Brain microvascular endothelial cell (primary cell): Measurements from ENCODE around the gene CLDN5.

Source experiments
- DNase-seq: peaks from one replicate; pipeline ENCODE4 v3.0.0-alpha.2; 2020
- H3K27ac ChIP-seq: fragments of 250-450 bp; sonication (Bioruptor Pico); 2 replicates; pipeline ENCODE4 v1.5.1; 2020; ENCODE audit warnings: mild to moderate bottlenecking, moderate library complexity
- H3K27me3 ChIP-seq: fragments of 250-450 bp; sonication (Bioruptor Pico); replicated peaks from 2 replicates; pipeline ENCODE4 v1.5.1; 2020; ENCODE audit warnings: mild to moderate bottlenecking
- H3K36me3 ChIP-seq: fragments of 250-450 bp; sonication (Bioruptor Pico); replicated peaks from 2 replicates; pipeline ENCODE4 v1.5.1; 2020; ENCODE audit warnings: mild to moderate bottlenecking
- H3K4me3 ChIP-seq: 2 replicates; pipeline ENCODE4 v1.5.1; 2011; ENCODE audit warnings: low read depth, mild to moderate bottlenecking, control low read depth, low read length, moderate library complexity
- in situ Hi-C: cut with HindIII; loops from 2 replicates; pipeline ENCODE4 v1.10.0; 2017; ENCODE audit warnings: low sequenced_read_pairs, low pct_ligation_motif_present
- TF ChIP-seq, protein P1 (sequence below): IDR thresholded peaks from 2 replicates; pipeline ENCODE4 v1.5.1; 2011; ENCODE audit warnings: low read depth, mild to moderate bottlenecking, moderate library complexity, low read length, control low read depth, inconsistent platforms; ENCODE audit errors: missing control alignments

Gene CLDN5

GRCh38 chr22:19495562-19496323 lies 28.5 kb downstream of the CLDN5 start:
- no peak overlapping the region for H3K4me3 ChIP-seq
- no peaks in the 10 kb centered on the region for H3K36me3 ChIP-seq
- TF ChIP-seq, protein P1, sequence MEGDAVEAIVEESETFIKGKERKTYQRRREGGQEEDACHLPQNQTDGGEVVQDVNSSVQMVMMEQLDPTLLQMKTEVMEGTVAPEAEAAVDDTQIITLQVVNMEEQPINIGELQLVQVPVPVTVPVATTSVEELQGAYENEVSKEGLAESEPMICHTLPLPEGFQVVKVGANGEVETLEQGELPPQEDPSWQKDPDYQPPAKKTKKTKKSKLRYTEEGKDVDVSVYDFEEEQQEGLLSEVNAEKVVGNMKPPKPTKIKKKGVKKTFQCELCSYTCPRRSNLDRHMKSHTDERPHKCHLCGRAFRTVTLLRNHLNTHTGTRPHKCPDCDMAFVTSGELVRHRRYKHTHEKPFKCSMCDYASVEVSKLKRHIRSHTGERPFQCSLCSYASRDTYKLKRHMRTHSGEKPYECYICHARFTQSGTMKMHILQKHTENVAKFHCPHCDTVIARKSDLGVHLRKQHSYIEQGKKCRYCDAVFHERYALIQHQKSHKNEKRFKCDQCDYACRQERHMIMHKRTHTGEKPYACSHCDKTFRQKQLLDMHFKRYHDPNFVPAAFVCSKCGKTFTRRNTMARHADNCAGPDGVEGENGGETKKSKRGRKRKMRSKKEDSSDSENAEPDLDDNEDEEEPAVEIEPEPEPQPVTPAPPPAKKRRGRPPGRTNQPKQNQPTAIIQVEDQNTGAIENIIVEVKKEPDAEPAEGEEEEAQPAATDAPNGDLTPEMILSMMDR: peak; percentile 33
- H3K27ac ChIP-seq: no peak overlapping the region
- no peaks in the 10 kb centered on the region for H3K27me3 ChIP-seq
- DNase-seq: peak; percentile 24
- in situ Hi-C loops: no loop called here

DNA sequence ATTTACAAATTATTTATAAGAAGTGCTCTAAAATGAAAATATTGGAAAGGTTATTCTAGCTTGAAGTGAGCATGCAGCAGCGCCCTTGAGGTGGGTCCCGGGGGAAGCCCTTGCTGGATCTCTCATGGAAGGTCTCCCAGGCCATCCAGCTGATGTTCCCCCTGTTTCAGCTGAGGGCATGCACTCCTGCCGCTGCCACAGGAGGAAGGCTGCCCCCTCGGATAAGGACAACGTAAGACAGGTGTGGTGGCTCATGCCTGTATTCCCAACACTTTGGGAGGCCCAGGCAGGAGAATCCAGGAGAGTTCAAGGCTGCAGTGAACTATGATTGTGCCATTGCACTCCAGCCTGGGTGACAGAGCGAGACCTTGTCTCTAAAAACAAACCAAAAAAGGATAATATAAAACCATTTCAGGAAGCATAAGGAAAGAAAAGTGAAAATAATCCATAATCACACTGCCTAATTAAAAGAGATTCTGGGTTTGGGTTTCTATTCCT lies 29.5 kb downstream of the CLDN5 start:
- Histone ChIP-seq H3K36me3 (no peaks in the 10 kb centered on the region), H3K27me3 (no peaks in the 10 kb centered on the region), H3K4me3 (no peak overlapping the region), H3K27ac (no peak overlapping the region)
- TF ChIP-seq, protein P1: no peak
- no peak for DNase-seq
- in situ Hi-C loops: no loop called here

GRCh38 chr22:19494001-19494560 lies 30.1 kb downstream of the CLDN5 start:
- H3K27ac ChIP-seq: no peak overlapping the region
- H3K36me3 ChIP-seq: no peaks in the 10 kb centered on the region
- TF ChIP-seq, protein P1: no peak
- no peak for DNase-seq
- no peak overlapping the region for H3K4me3 ChIP-seq
- in situ Hi-C loops: no loop called here
- H3K27me3 ChIP-seq: no peaks in the 10 kb centered on the region

- Histone ChIP-seq H3K27me3 (no peaks in the 10 kb centered on the region), H3K4me3 (no peak overlapping the region), H3K27ac (no peak overlapping the region), H3K36me3 (no peaks in the 10 kb centered on the region)
- in situ Hi-C loops: no loop called here
- TF ChIP-seq, protein P1: no peak
- no peak for DNase-seq
These were observed 31.6 kb downstream of the CLDN5 start for GRCh38 chr22:19492504-19493174.

DNA sequence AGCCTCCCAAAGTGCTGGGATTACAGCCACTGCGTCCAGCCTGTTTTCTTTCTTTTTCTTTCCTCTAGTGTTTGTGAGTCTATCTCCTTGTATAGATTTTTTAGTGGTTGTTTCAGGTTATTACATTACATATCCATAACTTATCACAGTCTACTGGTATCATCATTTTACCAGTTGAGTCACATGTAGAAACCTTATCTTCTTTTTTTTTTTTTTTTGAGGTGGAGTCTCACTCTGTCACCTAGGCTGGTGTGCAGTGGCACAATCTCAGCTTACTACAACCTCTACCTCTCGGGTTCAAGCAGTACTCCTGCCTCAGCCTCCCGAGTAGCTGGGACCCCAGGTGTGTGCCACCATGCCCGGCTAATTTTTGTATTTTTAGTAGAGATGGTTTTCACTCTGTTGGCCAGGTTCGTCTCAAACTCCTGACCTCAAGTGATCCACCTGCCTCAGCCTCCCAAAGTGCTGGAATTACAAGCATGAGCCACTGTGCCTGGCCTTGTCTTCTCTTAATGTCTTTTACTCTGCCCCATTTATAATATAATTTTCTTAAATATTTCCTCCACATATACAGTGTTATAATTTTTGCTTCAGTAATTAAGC lies 33.5 kb downstream of the CLDN5 start:
- Histone ChIP-seq H3K4me3 (no peak overlapping the region), H3K27ac (no peak overlapping the region), H3K27me3 (no peaks in the 10 kb centered on the region), H3K36me3 (no peaks in the 10 kb centered on the region)
- DNase-seq: no peak
- in situ Hi-C loops: no loop called here
- TF ChIP-seq, protein P1: no peak
